Dermis blood vessel endothelial cell (primary cell): ENCODE results near the gene STN1. TPM values are rescaled to one million over a fixed set of nuclear protein-coding genes. Genes with fewer than 3 reads are reported as not detected.
A peak's percentile ranks its signal among the peaks of the same experiment; 100 is the strongest.

Source experiments
- DNase-seq: peaks from one replicate; pipeline ENCODE4 v3.0.0; 2010
- total RNA-seq: library from RNA; depleted of rRNA; stranded (reverse); fragments of >200 nt; gene quantifications from 2 replicates; pipeline ENCODE4 v1.2.3, GENCODE V29; 2014

Gene STN1
- 39.4 and 39.5 TPM in 2 replicates for total RNA-seq

GRCh38 chr10:103918053-103918846, at the start of gene STN1:
Gene STN1 (minus strand): TSS chr10:103918184. CDS start chr10:103917594, 590 bp downstream.
- peak; percentile 98 for DNase-seq

GRCh38 chr10:103967448-103968071, 49.6 kb upstream of the STN1 start:
- peak; percentile 54 for DNase-seq

- peak; percentile 93 for DNase-seq
Measured at GRCh38 chr10:103966671-103967447, 48.9 kb upstream of the STN1 start, which contains the start of gene SLK. Gene SLK (plus strand): TSS chr10:103967140. CDS start chr10:103967746, 606 bp downstream.

GRCh38 chr10:103960103-103960502, 42.1 kb upstream of the STN1 start:
- DNase-seq, result no peak

- DNase-seq, result no peak
Measured at GRCh38 chr10:103958996-103959395, 41.0 kb upstream of the STN1 start.

- DNase-seq, result no peak
Measured at GRCh38 chr10:103954543-103954942, 36.6 kb upstream of the STN1 start.

GRCh38 chr10:103951942-103952341, 34.0 kb upstream of the STN1 start:
- DNase-seq, result no peak

GRCh38 chr10:103951183-103951582, 33.2 kb upstream of the STN1 start:
- DNase-seq, result no peak

- DNase-seq, result no peak
Measured at GRCh38 chr10:103949728-103950127, 31.7 kb upstream of the STN1 start.

GRCh38 chr10:103947799-103948516, 30.0 kb upstream of the STN1 start:
- DNase-seq, result no peak

- DNase-seq, result no peak
Measured at GRCh38 chr10:103942866-103943265, 24.9 kb upstream of the STN1 start.

GRCh38 chr10:103941801-103942200, 23.8 kb upstream of the STN1 start:
- DNase-seq, result no peak

- DNase-seq, result no peak
Measured at GRCh38 chr10:103939522-103939921, 21.5 kb upstream of the STN1 start.

- no peak for DNase-seq
Measured at GRCh38 chr10:103936022-103936421, 18.0 kb upstream of the STN1 start.

GRCh38 chr10:103934308-103934707, 16.3 kb upstream of the STN1 start:
- DNase-seq, result no peak

- DNase-seq, result no peak
Measured at GRCh38 chr10:103933557-103934121, 15.7 kb upstream of the STN1 start.

GRCh38 chr10:103932971-103933370, 15.0 kb upstream of the STN1 start:
- DNase-seq, result no peak

GRCh38 chr10:103932271-103932670, 14.3 kb upstream of the STN1 start:
- no peak for DNase-seq

GRCh38 chr10:103931603-103932002, 13.6 kb upstream of the STN1 start:
- no peak for DNase-seq

GRCh38 chr10:103930881-103931280, 12.9 kb upstream of the STN1 start:
- no peak for DNase-seq

GRCh38 chr10:103930449-103930848, 12.5 kb upstream of the STN1 start:
- no peak for DNase-seq

GRCh38 chr10:103929381-103929921, 11.5 kb upstream of the STN1 start:
- no peak for DNase-seq
